H1 (cell line): ENCODE data around the gene PDCL3. TPM values are rescaled to one million over a fixed set of nuclear protein-coding genes. Genes with fewer than 3 reads are reported as not detected.

Experiments
- SP4 ChIP-seq: IDR thresholded peaks from 2 replicates; pipeline ENCODE4 v1.6.1; 2012; ENCODE audit warnings: low read length, inconsistent platforms
- polyA plus RNA-seq, 7 experiments: library from polyadenylated mRNA; depleted of rRNA in 3 of 7; stranded (reverse) in 5 of 7; unstranded in 2 of 7; fragments of >200 nt in 5 of 7; fragments of 200-250 nt in 2 of 7; gene quantifications; 1 replicate in 5 of 7; 2 replicates in 1 of 7; 4 replicates in 1 of 7; pipeline versions ENCODE4 v1.2.1 to v1.2.3, GENCODE V29; 2011 to 2013; ENCODE audit warnings: missing spikeins in 2 of 7, mixed read lengths in 2 of 7
- total RNA-seq: library from RNA; stranded (reverse); fragmentation: NEBNext Ultra II Directional; extraction: Animal tissue kit (Norgen Biotek cat#: 25700); gene quantifications from 2 replicates; pipeline ENCODE4 v1.2.1, GENCODE V29; 2021
- TF ChIP-seq, protein P1 (sequence below): fragments of 300-600 bp; sonication (generic); IDR thresholded peaks from 2 replicates; pipeline ENCODE4 v1.7.1; 2012; ENCODE audit warnings: low read length, moderate library complexity, mild to moderate bottlenecking, inconsistent platforms; ENCODE audit not compliant: insufficient replicate concordance

The PDCL3 gene
- total and polyA plus RNA-seq, 2 of the 8 experiments (the other 6 are each of a cell fraction or from before 2014, with no cell fraction given) = 19.8 to 29.4 TPM

DNA sequence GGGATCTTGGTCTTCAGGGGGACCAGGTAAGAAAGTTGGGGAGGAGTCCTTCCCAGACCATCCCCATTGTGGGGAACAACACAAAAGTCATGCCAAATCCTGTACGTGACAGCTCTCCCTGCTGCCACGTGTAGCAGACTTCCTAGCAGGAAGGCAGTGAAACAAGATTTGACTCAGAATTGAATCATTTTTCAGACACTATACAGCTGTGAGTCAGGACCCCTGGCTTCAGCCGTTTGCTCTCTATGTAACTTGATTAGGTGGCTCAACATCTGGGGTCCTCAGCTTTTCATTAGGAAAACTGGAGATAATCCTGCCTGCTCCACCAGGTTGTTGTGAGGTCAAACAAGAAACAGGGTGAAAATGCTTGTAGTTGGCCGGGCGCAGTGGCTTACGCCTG, 32.9 kb upstream of the PDCL3 start (continued):
- TF ChIP-seq, protein P1, sequence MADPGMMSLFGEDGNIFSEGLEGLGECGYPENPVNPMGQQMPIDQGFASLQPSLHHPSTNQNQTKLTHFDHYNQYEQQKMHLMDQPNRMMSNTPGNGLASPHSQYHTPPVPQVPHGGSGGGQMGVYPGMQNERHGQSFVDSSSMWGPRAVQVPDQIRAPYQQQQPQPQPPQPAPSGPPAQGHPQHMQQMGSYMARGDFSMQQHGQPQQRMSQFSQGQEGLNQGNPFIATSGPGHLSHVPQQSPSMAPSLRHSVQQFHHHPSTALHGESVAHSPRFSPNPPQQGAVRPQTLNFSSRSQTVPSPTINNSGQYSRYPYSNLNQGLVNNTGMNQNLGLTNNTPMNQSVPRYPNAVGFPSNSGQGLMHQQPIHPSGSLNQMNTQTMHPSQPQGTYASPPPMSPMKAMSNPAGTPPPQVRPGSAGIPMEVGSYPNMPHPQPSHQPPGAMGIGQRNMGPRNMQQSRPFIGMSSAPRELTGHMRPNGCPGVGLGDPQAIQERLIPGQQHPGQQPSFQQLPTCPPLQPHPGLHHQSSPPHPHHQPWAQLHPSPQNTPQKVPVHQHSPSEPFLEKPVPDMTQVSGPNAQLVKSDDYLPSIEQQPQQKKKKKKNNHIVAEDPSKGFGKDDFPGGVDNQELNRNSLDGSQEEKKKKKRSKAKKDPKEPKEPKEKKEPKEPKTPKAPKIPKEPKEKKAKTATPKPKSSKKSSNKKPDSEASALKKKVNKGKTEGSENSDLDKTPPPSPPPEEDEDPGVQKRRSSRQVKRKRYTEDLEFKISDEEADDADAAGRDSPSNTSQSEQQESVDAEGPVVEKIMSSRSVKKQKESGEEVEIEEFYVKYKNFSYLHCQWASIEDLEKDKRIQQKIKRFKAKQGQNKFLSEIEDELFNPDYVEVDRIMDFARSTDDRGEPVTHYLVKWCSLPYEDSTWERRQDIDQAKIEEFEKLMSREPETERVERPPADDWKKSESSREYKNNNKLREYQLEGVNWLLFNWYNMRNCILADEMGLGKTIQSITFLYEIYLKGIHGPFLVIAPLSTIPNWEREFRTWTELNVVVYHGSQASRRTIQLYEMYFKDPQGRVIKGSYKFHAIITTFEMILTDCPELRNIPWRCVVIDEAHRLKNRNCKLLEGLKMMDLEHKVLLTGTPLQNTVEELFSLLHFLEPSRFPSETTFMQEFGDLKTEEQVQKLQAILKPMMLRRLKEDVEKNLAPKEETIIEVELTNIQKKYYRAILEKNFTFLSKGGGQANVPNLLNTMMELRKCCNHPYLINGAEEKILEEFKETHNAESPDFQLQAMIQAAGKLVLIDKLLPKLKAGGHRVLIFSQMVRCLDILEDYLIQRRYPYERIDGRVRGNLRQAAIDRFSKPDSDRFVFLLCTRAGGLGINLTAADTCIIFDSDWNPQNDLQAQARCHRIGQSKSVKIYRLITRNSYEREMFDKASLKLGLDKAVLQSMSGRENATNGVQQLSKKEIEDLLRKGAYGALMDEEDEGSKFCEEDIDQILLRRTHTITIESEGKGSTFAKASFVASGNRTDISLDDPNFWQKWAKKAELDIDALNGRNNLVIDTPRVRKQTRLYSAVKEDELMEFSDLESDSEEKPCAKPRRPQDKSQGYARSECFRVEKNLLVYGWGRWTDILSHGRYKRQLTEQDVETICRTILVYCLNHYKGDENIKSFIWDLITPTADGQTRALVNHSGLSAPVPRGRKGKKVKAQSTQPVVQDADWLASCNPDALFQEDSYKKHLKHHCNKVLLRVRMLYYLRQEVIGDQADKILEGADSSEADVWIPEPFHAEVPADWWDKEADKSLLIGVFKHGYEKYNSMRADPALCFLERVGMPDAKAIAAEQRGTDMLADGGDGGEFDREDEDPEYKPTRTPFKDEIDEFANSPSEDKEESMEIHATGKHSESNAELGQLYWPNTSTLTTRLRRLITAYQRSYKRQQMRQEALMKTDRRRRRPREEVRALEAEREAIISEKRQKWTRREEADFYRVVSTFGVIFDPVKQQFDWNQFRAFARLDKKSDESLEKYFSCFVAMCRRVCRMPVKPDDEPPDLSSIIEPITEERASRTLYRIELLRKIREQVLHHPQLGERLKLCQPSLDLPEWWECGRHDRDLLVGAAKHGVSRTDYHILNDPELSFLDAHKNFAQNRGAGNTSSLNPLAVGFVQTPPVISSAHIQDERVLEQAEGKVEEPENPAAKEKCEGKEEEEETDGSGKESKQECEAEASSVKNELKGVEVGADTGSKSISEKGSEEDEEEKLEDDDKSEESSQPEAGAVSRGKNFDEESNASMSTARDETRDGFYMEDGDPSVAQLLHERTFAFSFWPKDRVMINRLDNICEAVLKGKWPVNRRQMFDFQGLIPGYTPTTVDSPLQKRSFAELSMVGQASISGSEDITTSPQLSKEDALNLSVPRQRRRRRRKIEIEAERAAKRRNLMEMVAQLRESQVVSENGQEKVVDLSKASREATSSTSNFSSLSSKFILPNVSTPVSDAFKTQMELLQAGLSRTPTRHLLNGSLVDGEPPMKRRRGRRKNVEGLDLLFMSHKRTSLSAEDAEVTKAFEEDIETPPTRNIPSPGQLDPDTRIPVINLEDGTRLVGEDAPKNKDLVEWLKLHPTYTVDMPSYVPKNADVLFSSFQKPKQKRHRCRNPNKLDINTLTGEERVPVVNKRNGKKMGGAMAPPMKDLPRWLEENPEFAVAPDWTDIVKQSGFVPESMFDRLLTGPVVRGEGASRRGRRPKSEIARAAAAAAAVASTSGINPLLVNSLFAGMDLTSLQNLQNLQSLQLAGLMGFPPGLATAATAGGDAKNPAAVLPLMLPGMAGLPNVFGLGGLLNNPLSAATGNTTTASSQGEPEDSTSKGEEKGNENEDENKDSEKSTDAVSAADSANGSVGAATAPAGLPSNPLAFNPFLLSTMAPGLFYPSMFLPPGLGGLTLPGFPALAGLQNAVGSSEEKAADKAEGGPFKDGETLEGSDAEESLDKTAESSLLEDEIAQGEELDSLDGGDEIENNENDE = no peak
- TF ChIP-seq SP4 = no peak
